HEK293 (cell line): ENCODE results near the gene RPL11.

Source experiments
- CTCF ChIA-PET: fragments of 350-600 bp; formaldehyde crosslinking; extraction: SDS; loops from one replicate; lab custom pipeline; 2021; ENCODE audit warnings: antibody characterized with exemption; lab: Yijun Ruan, JAX
- POLR2A ChIA-PET: fragments of 300-600 bp; formaldehyde crosslinking; extraction: SDS; loops from one replicate; lab custom pipeline; 2020; ENCODE audit warnings: antibody characterized with exemption, inconsistent platforms; lab: Yijun Ruan, JAX
- H3K27ac ChIP-seq: fragments of 200-500 bp; sonication (Bioruptor generic); 2 replicates; pipeline ENCODE4 v1.5.1; 2014; ENCODE audit warnings: low read depth, low read length, control low read depth, inconsistent platforms; ENCODE audit errors: extremely low read depth
- H3K36me3 ChIP-seq, 2 experiments: fragments of 200-500 bp in 1 of 2; sonication (Bioruptor generic) in 1 of 2; 1 replicate in 1 of 2; 2 replicates in 1 of 2; pipeline ENCODE4 v1.5.1; 2014 to 2017; ENCODE audit warnings: inconsistent platforms in 2 of 2, low read length in 2 of 2; ENCODE audit not compliant: control insufficient read depth in 2 of 2, insufficient read depth in 1 of 2
- H3K4me1 ChIP-seq: fragments of 200-500 bp; sonication (Bioruptor generic); 2 replicates; pipeline ENCODE4 v1.5.1; 2014; ENCODE audit warnings: mild to moderate bottlenecking, low read length, inconsistent platforms; ENCODE audit not compliant: control insufficient read depth, insufficient read depth
- H3K4me3 ChIP-seq: 2 replicates; pipeline ENCODE4 v1.5.1; 2011; ENCODE audit warnings: low read depth, mild to moderate bottlenecking, control low read depth, low read length, moderate library complexity
- H3K9me3 ChIP-seq: fragments of 200-500 bp; sonication (Bioruptor generic); 2 replicates; pipeline ENCODE4 v1.5.1; 2014; ENCODE audit warnings: low read depth, low read length, inconsistent platforms; ENCODE audit not compliant: control insufficient read depth, insufficient read depth
- GLIS1 ChIP-seq: fragments of 450-650 bp; formaldehyde crosslinking; IDR thresholded peaks from 2 replicates; pipeline ENCODE4 v1.5.1; 2016; ENCODE audit warnings: missing biosample characterization, missing genetic modification characterization
- KLF10 ChIP-seq: fragments of 450-650 bp; IDR thresholded peaks from 2 replicates; pipeline ENCODE4 v1.5.1; 2018; ENCODE audit warnings: missing biosample characterization, mild to moderate bottlenecking, missing genetic modification characterization
- PRDM1 ChIP-seq: fragments of 450-650 bp; formaldehyde crosslinking; IDR thresholded peaks from 2 replicates; pipeline ENCODE4; 2016; ENCODE audit warnings: missing biosample characterization, missing genetic modification characterization
- PRDM4 ChIP-seq: fragments of 450-650 bp; formaldehyde crosslinking; IDR thresholded peaks from 2 replicates; pipeline ENCODE4 v1.5.1; 2017; ENCODE audit warnings: missing biosample characterization, missing genetic modification characterization
- SALL2 ChIP-seq: fragments of 450-650 bp; formaldehyde crosslinking; IDR thresholded peaks from 2 replicates; pipeline ENCODE4 v1.5.0; 2017; ENCODE audit warnings: missing biosample characterization, mild to moderate bottlenecking, missing genetic modification characterization, borderline replicate concordance
- SP3 ChIP-seq: fragments of 450-650 bp; formaldehyde crosslinking; IDR thresholded peaks from 2 replicates; pipeline ENCODE4 v1.5.1; 2016; ENCODE audit warnings: missing biosample characterization, missing genetic modification characterization
- SP7 ChIP-seq: fragments of 450-650 bp; formaldehyde crosslinking; IDR thresholded peaks from 2 replicates; pipeline ENCODE4 v1.5.1; 2016; ENCODE audit warnings: missing biosample characterization, missing genetic modification characterization
- ZBTB21 ChIP-seq: fragments of 450-650 bp; formaldehyde crosslinking; IDR thresholded peaks from 2 replicates; pipeline ENCODE4 v1.5.1; 2017; ENCODE audit warnings: missing biosample characterization, missing genetic modification characterization
- ZNF157 ChIP-seq: fragments of 450-650 bp; formaldehyde crosslinking; IDR thresholded peaks from 2 replicates; pipeline ENCODE4 v1.5.1; 2016; ENCODE audit warnings: missing biosample characterization, missing genetic modification characterization
- ZNF16 ChIP-seq: fragments of 450-650 bp; formaldehyde crosslinking; IDR thresholded peaks from 2 replicates; pipeline ENCODE4 v1.5.1; 2016; ENCODE audit warnings: low read depth, missing biosample characterization, missing genetic modification characterization
- ZNF292 ChIP-seq: fragments of 450-650 bp; formaldehyde crosslinking; IDR thresholded peaks from 2 replicates; pipeline ENCODE4 v1.5.1; 2016; ENCODE audit warnings: low read depth, missing biosample characterization, missing genetic modification characterization, borderline replicate concordance
- ZNF514 ChIP-seq: fragments of 450-650 bp; formaldehyde crosslinking; IDR thresholded peaks from 2 replicates; pipeline ENCODE4 v1.5.1; 2016; ENCODE audit warnings: missing biosample characterization, missing genetic modification characterization
- ZNF521 ChIP-seq: fragments of 450-650 bp; formaldehyde crosslinking; IDR thresholded peaks from 2 replicates; pipeline ENCODE4 v1.5.1; 2017; ENCODE audit warnings: missing biosample characterization, mild to moderate bottlenecking, missing genetic modification characterization
- ZNF529 ChIP-seq: fragments of 450-650 bp; formaldehyde crosslinking; IDR thresholded peaks from 2 replicates; pipeline ENCODE4 v1.5.1; 2017; ENCODE audit warnings: missing genetic modification characterization, missing biosample characterization; ENCODE audit not compliant: insufficient replicate concordance
- ZNF654 ChIP-seq: fragments of 450-650 bp; formaldehyde crosslinking; IDR thresholded peaks from 2 replicates; pipeline ENCODE4 v1.5.1; 2016; ENCODE audit warnings: low read depth, missing biosample characterization, missing genetic modification characterization
- ZNF677 ChIP-seq: fragments of 450-650 bp; IDR thresholded peaks from 2 replicates; pipeline ENCODE4 v1.5.0; 2018; ENCODE audit warnings: missing biosample characterization, mild to moderate bottlenecking, missing genetic modification characterization, moderate library complexity
- ZNF777 ChIP-seq: fragments of 450-650 bp; formaldehyde crosslinking; IDR thresholded peaks from 2 replicates; pipeline ENCODE4 v1.5.1; 2017; ENCODE audit warnings: missing biosample characterization, missing genetic modification characterization, borderline replicate concordance
- ZXDB ChIP-seq: fragments of 450-650 bp; formaldehyde crosslinking; IDR thresholded peaks from 2 replicates; pipeline ENCODE4 v1.5.1; 2016; ENCODE audit warnings: missing biosample characterization, missing genetic modification characterization
- TF ChIP-seq, protein P1 (sequence below): fragments of 450-650 bp; formaldehyde crosslinking; IDR thresholded peaks from 2 replicates; pipeline ENCODE4 v1.5.0; 2017; ENCODE audit warnings: missing biosample characterization, missing genetic modification characterization, borderline replicate concordance
- TF ChIP-seq, protein P2 (sequence below): fragments of 450-650 bp; formaldehyde crosslinking; IDR thresholded peaks from 2 replicates; pipeline ENCODE4 v1.5.1; 2016; ENCODE audit warnings: missing biosample characterization, missing genetic modification characterization
- TF ChIP-seq, protein P3 (sequence below): fragments of 450-650 bp; formaldehyde crosslinking; IDR thresholded peaks from 2 replicates; pipeline ENCODE4 v1.5.1; 2016; ENCODE audit warnings: missing biosample characterization, missing genetic modification characterization
- TF ChIP-seq, protein P4 (sequence below): fragments of 450-650 bp; formaldehyde crosslinking; IDR thresholded peaks from 2 replicates; pipeline ENCODE4 v1.5.1; 2016; ENCODE audit warnings: missing biosample characterization, missing genetic modification characterization
- TF ChIP-seq, protein P5 (sequence below): fragments of 450-650 bp; formaldehyde crosslinking; IDR thresholded peaks from 2 replicates; pipeline ENCODE4 v1.5.1; 2016; ENCODE audit warnings: missing biosample characterization, missing genetic modification characterization

The RPL11 gene

DNA sequence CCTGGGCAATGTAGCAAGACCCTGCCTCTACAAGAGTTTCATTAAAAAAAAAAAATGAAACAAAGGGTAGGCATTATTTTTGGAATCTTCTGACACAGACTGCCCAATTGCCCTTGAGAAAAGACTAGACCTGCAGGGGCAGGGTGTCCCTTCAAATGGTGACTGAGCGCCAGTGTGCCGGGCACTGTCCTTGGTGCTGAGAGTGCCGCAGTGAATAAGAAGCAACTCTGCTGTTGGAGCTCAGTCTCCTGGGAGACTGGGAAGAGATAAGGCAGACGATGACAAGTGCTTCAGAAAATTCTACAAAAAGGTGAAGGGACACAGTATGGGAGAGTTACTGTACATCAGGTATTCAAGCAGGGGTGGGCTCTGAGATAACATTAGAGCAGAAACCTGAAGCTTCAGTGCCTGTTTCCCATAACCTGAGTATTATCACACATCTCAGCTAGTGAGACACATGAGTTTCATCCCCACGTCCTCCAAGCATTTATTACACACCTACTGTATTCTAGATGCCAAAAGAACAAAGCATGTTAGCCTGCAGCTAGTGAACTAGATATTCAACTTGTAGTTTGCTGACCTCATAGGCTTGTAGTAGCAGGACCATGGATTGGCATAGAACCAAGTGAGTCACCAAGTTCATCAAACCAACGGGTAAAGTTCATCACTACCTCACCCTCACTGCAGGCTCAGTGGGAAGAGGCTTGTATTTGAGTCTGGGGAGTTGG, 18.4 kb upstream of the RPL11 start (continued):
- TF ChIP-seq, protein P1, sequence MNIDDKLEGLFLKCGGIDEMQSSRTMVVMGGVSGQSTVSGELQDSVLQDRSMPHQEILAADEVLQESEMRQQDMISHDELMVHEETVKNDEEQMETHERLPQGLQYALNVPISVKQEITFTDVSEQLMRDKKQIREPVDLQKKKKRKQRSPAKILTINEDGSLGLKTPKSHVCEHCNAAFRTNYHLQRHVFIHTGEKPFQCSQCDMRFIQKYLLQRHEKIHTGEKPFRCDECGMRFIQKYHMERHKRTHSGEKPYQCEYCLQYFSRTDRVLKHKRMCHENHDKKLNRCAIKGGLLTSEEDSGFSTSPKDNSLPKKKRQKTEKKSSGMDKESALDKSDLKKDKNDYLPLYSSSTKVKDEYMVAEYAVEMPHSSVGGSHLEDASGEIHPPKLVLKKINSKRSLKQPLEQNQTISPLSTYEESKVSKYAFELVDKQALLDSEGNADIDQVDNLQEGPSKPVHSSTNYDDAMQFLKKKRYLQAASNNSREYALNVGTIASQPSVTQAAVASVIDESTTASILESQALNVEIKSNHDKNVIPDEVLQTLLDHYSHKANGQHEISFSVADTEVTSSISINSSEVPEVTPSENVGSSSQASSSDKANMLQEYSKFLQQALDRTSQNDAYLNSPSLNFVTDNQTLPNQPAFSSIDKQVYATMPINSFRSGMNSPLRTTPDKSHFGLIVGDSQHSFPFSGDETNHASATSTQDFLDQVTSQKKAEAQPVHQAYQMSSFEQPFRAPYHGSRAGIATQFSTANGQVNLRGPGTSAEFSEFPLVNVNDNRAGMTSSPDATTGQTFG (tag by site-specific recombination): no peak
- TF ChIP-seq ZNF514 (tag by site-specific recombination) (no peak), SP7 (peak; percentile 68; the same call in 1 of the 2 replicates), ZXDB (tag by site-specific recombination) (no peak), ZNF16 (no peak), SP3 (no peak), ZNF521 (tag by site-specific recombination) (no peak), ZNF777 (tag by site-specific recombination) (no peak), PRDM1 (tag by site-specific recombination) (no peak), ZBTB21 (peak; percentile 79)
- TF ChIP-seq, protein P2, sequence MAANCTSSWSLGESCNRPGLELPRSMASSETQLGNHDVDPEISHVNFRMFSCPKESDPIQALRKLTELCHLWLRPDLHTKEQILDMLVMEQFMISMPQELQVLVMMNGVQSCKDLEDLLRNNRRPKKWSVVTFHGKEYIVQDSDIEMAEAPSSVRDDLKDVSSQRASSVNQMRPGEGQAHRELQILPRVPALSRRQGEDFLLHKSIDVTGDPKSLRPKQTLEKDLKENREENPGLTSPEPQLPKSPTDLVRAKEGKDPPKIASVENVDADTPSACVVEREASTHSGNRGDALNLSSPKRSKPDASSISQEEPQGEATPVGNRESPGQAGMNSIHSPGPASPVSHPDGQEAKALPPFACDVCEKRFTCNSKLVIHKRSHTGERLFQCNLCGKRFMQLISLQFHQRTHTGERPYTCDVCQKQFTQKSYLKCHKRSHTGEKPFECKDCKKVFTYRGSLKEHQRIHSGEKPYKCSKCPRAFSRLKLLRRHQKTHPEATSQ (tag by site-specific recombination): no peak
- TF ChIP-seq, protein P3, sequence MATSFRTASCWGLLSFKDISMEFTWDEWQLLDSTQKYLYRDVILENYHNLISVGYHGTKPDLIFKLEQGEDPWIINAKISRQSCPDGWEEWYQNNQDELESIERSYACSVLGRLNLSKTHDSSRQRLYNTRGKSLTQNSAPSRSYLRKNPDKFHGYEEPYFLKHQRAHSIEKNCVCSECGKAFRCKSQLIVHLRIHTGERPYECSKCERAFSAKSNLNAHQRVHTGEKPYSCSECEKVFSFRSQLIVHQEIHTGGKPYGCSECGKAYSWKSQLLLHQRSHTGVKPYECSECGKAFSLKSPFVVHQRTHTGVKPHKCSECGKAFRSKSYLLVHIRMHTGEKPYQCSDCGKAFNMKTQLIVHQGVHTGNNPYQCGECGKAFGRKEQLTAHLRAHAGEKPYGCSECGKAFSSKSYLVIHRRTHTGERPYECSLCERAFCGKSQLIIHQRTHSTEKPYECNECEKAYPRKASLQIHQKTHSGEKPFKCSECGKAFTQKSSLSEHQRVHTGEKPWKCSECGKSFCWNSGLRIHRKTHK (tag by site-specific recombination): no peak
- TF ChIP-seq, protein P4, sequence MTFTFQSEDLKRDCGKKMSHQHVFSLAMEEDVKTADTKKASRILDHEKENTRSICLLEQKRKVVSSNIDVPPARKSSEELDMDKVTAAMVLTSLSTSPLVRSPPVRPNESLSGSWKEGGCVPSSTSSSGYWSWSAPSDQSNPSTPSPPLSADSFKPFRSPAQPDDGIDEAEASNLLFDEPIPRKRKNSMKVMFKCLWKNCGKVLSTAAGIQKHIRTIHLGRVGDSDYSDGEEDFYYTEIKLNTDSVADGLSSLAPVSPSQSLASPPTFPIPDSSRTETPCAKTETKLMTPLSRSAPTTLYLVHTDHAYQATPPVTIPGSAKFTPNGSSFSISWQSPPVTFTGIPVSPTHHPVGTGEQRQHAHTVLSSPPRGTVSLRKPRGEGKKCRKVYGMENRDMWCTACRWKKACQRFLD (tag by site-specific recombination): no peak

DNA sequence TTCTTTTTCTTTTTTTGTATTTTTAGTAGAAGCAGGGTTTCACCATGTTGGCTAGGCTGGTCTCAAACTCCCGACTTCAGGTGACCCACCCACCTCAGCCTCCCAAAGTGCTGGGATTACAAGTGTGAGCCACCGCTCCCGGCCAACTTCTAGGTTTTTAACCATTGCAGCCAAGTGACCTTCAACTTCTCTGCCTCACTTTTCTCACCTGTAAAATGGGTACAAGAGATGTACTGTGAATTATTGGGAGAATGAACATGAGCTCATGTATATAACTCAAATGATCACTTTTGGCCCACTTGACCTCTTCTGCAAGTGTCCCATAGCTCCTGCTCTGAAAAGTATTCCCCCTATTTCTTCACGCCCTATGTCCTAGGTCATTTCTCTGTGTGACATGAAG, 11.8 kb upstream of the RPL11 start:
- H3K36me3 ChIP-seq: no peaks in the 10 kb centered on the region
- CTCF ChIA-PET: interaction anchor here (0.7 to 1.4 kb wide), 4 partner anchors 9 to 67 kb away, joined by 3 to 6 read pairs (median 4); no protein-coding TSS in a partner anchor
- POLR2A ChIA-PET: no interaction called here
- H3K9me3 ChIP-seq: no peaks in the 10 kb centered on the region
- H3K27ac ChIP-seq: no peak overlapping the region
- H3K4me3 ChIP-seq: no peak overlapping the region
- H3K4me1 ChIP-seq: no peaks in the 10 kb centered on the region
- TF ChIP-seq ZNF292 (tag by site-specific recombination): no peak
- no peak for TF ChIP-seq KLF10
- no peak for TF ChIP-seq PRDM4 (tag by site-specific recombination)
- TF ChIP-seq ZNF529 (tag by site-specific recombination): no peak
- no peak for TF ChIP-seq ZNF157 (tag by site-specific recombination)
- TF ChIP-seq ZNF654 (tag by site-specific recombination): no peak
- no peak for TF ChIP-seq SALL2 (tag by site-specific recombination)
- no peak for TF ChIP-seq GLIS1
- TF ChIP-seq, protein P5, sequence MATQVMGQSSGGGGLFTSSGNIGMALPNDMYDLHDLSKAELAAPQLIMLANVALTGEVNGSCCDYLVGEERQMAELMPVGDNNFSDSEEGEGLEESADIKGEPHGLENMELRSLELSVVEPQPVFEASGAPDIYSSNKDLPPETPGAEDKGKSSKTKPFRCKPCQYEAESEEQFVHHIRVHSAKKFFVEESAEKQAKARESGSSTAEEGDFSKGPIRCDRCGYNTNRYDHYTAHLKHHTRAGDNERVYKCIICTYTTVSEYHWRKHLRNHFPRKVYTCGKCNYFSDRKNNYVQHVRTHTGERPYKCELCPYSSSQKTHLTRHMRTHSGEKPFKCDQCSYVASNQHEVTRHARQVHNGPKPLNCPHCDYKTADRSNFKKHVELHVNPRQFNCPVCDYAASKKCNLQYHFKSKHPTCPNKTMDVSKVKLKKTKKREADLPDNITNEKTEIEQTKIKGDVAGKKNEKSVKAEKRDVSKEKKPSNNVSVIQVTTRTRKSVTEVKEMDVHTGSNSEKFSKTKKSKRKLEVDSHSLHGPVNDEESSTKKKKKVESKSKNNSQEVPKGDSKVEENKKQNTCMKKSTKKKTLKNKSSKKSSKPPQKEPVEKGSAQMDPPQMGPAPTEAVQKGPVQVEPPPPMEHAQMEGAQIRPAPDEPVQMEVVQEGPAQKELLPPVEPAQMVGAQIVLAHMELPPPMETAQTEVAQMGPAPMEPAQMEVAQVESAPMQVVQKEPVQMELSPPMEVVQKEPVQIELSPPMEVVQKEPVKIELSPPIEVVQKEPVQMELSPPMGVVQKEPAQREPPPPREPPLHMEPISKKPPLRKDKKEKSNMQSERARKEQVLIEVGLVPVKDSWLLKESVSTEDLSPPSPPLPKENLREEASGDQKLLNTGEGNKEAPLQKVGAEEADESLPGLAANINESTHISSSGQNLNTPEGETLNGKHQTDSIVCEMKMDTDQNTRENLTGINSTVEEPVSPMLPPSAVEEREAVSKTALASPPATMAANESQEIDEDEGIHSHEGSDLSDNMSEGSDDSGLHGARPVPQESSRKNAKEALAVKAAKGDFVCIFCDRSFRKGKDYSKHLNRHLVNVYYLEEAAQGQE (tag by site-specific recombination): no peak
- TF ChIP-seq ZNF677: no peak
